Hepatocyte (in vitro differentiated cells): ENCODE data around the gene CYSRT1. TPM values are rescaled to one million over a fixed set of nuclear protein-coding genes. Genes with fewer than 3 reads are reported as not detected.

ENCODE experiments used
- DNase-seq: peaks from one replicate; pipeline ENCODE4 v3.0.0-alpha.2; 2016; ENCODE audit warnings: low spot score
- H2AFZ ChIP-seq: fragments of 200-600 bp; sonication (generic); 2 replicates; pipeline ENCODE4 v1.6.0; 2016; ENCODE audit warnings: antibody characterized with exemption, mild to moderate bottlenecking
- H3K27ac ChIP-seq: fragments of 200-600 bp; sonication (generic); 2 replicates; pipeline ENCODE4 v1.5.1; 2016; ENCODE audit warnings: mild to moderate bottlenecking
- H3K27me3 ChIP-seq: fragments of 200-600 bp; sonication (generic); 2 replicates; pipeline ENCODE4 v1.6.1; 2016
- H3K36me3 ChIP-seq: fragments of 200-600 bp; sonication (generic); replicated peaks from 2 replicates; pipeline ENCODE4 v1.5.1; 2016; ENCODE audit warnings: low read depth; ENCODE audit not compliant: insufficient read depth
- H3K4me1 ChIP-seq: fragments of 200-600 bp; sonication (generic); 2 replicates; pipeline ENCODE4 v1.5.1; 2016; ENCODE audit warnings: mild to moderate bottlenecking, moderate library complexity; ENCODE audit not compliant: insufficient read depth
- H3K4me2 ChIP-seq: fragments of 200-600 bp; sonication (generic); 2 replicates; pipeline ENCODE4 v1.6.0; 2016
- H3K4me3 ChIP-seq: fragments of 200-600 bp; sonication (generic); 2 replicates; pipeline ENCODE4 v1.5.1; 2016; ENCODE audit warnings: mild to moderate bottlenecking
- H3K79me2 ChIP-seq: fragments of 200-600 bp; sonication (generic); 2 replicates; pipeline ENCODE4 v1.6.0; 2017; ENCODE audit warnings: mild to moderate bottlenecking
- H3K9me2 ChIP-seq: fragments of 200-600 bp; sonication (generic); replicated peaks from 2 replicates; pipeline ENCODE4 v1.6.0; 2017; ENCODE audit warnings: mild to moderate bottlenecking; ENCODE audit not compliant: insufficient read depth
- H3K9me3 ChIP-seq: fragments of 200-600 bp; sonication (generic); 2 replicates; pipeline ENCODE4 v1.5.1; 2016; ENCODE audit warnings: low read depth, mild to moderate bottlenecking
- H4K20me1 ChIP-seq: fragments of 200-600 bp; sonication (generic); 2 replicates; pipeline ENCODE4 v1.6.0; 2016; ENCODE audit warnings: mild to moderate bottlenecking; ENCODE audit not compliant: insufficient read depth, poor library complexity, severe bottlenecking
- CTCF ChIP-seq: fragments of 200-600 bp; sonication (generic); IDR thresholded peaks from 2 replicates; pipeline ENCODE4 v1.5.1; 2016; ENCODE audit warnings: antibody characterized with exemption, mild to moderate bottlenecking; ENCODE audit not compliant: poor library complexity
- EZH2 ChIP-seq: fragments of 200-600 bp; sonication (generic); IDR thresholded peaks from 2 replicates; pipeline ENCODE4 v1.6.1; 2016; ENCODE audit warnings: antibody characterized with exemption, mild to moderate bottlenecking, borderline replicate concordance
- EZH2phosphoT487 ChIP-seq: fragments of 200-600 bp; sonication (generic); IDR thresholded peaks from one replicate; pipeline ENCODE4 v1.6.1; 2018; ENCODE audit warnings: antibody characterized with exemption, mild to moderate bottlenecking, low read depth, moderate library complexity; ENCODE audit not compliant: unreplicated experiment, severe bottlenecking
- WGBS: methylation state at CpG from one replicate; pipeline ENCODE4 v1.1.6; 2016; ENCODE audit warnings: low lambda C conversion rate; ENCODE audit errors: missing lambda C conversion rate; 5-methylcytosine and 5-hydroxymethylcytosine counted together
- polyA plus RNA-seq: library from polyadenylated mRNA; unstranded; fragments of >200 nt; fragmentation: Nextera tagmentation; extraction: Ambion mirVana; gene quantifications from 2 replicates; pipeline ENCODE4 v1.2.1, GENCODE V29; 2016
- total RNA-seq: library from RNA; depleted of rRNA; stranded (reverse); fragments of >200 nt; gene quantifications from 2 replicates; pipeline ENCODE4 v1.2.3, GENCODE V29; 2014

The CYSRT1 gene
- total and polyA plus RNA-seq, 2 experiments from 2014 or later, result 1.4 to 2.1 TPM

- no peak for DNase-seq
- no peaks in the 10 kb centered on the region for H3K9me2 ChIP-seq
- TF ChIP-seq EZH2phosphoT487, result no peak
- TF ChIP-seq EZH2, result no peak
- no peak for TF ChIP-seq CTCF
- peaks cover 74% of the 10 kb centered on the region for H3K79me2 ChIP-seq
- H3K27me3 ChIP-seq, result no peaks in the 10 kb centered on the region
- peak overlapping the region; percentile 87 for H3K4me2 ChIP-seq
- H3K4me1 ChIP-seq, result peaks cover 47% of the 10 kb centered on the region
- peak overlapping the region; percentile 65 for H3K27ac ChIP-seq
- 90% methylated on average over 8 of the region's 8 CpGs for WGBS
- no peaks in the 10 kb centered on the region for H3K9me3 ChIP-seq
- H4K20me1 ChIP-seq, result peaks cover 19% of the 10 kb centered on the region
- no peaks in the 10 kb centered on the region for H3K36me3 ChIP-seq
- H3K4me3 ChIP-seq, result no peak overlapping the region
- H2AFZ ChIP-seq, result no peak overlapping the region
Observed at GRCh38 chr9:137202966-137203365, 22.0 kb upstream of the CYSRT1 start.

- H3K4me2 ChIP-seq, result peak overlapping the region; percentile 87
- no peaks in the 10 kb centered on the region for H3K36me3 ChIP-seq
- H3K4me1 ChIP-seq, result peaks cover 30% of the 10 kb centered on the region
- no peak for DNase-seq
- H3K9me3 ChIP-seq, result no peaks in the 10 kb centered on the region
- peak overlapping the region; percentile 67 for H2AFZ ChIP-seq
- no peaks in the 10 kb centered on the region for H3K9me2 ChIP-seq
- H3K4me3 ChIP-seq, result peak overlapping the region; percentile 83
- H3K79me2 ChIP-seq, result peaks cover 56% of the 10 kb centered on the region
- peaks cover 2% of the 10 kb centered on the region for H4K20me1 ChIP-seq
- 38% methylated on average over 21 of the region's 21 CpGs for WGBS
- no peak for TF ChIP-seq EZH2phosphoT487
- no peak for TF ChIP-seq EZH2
- no peak for TF ChIP-seq CTCF
- peak overlapping the region; percentile 88 for H3K27ac ChIP-seq
- no peaks in the 10 kb centered on the region for H3K27me3 ChIP-seq
Observed at GRCh38 chr9:137204731-137205125, 20.2 kb upstream of the CYSRT1 start.

GRCh38 chr9:137205126-137206069 is 19.6 kb upstream of the CYSRT1 start, which contains the start of the genes NDOR1 and TMEM203:
NDOR1 (plus strand) TSS chr9:137205700; CDS start chr9:137205778, 78 bp downstream.
TMEM203 (minus strand) TSS chr9:137205648; CDS start chr9:137205414, 234 bp downstream.
- H3K9me3 ChIP-seq, result no peaks in the 10 kb centered on the region
- no peaks in the 10 kb centered on the region for H3K9me2 ChIP-seq
- H3K4me1 ChIP-seq, result peaks cover 29% of the 10 kb centered on the region
- H3K27me3 ChIP-seq, result no peaks in the 10 kb centered on the region
- TF ChIP-seq EZH2phosphoT487, result no peak
- no peak for TF ChIP-seq EZH2
- TF ChIP-seq CTCF, result no peak
- H3K4me2 ChIP-seq, result peak within 1 kb of the TSS; percentile 87
- H3K27ac ChIP-seq, result peak within 1 kb of the TSS; percentile 88
- no peaks in the 10 kb centered on the region for H3K36me3 ChIP-seq
- DNase-seq, result peak; percentile 94
- 1% methylated on average over 89 of the region's 98 CpGs for WGBS
- peak within 1 kb of the TSS; percentile 83 for H3K4me3 ChIP-seq
- H4K20me1 ChIP-seq, result no peaks in the 10 kb centered on the region
- H3K79me2 ChIP-seq, result peaks cover 55% of the 10 kb centered on the region
- H2AFZ ChIP-seq, result peak within 1 kb of the TSS; percentile 67
